GM12892 (cell line): ENCODE data around the gene CYP2A6.
"Not testable (repeated sequence)": the region's sequence is repeated elsewhere in the genome, so short reads cannot be mapped to it uniquely, and the experiment has no call there.

Source experiments
- POLR2A ChIP-seq: IDR thresholded peaks from 2 replicates; pipeline ENCODE4 v1.6.1; 2011; ENCODE audit warnings: low read depth, low read length, control low read depth
- POLR2AphosphoS5 ChIP-seq: IDR thresholded peaks from 2 replicates; pipeline ENCODE4 v1.6.1; 2011; ENCODE audit warnings: low read depth, low read length, control low read depth
- TAF1 ChIP-seq: IDR thresholded peaks from 2 replicates; pipeline ENCODE4 v1.6.1; 2011; ENCODE audit warnings: low read depth, mild to moderate bottlenecking, control low read depth, low read length, borderline replicate concordance

DNA sequence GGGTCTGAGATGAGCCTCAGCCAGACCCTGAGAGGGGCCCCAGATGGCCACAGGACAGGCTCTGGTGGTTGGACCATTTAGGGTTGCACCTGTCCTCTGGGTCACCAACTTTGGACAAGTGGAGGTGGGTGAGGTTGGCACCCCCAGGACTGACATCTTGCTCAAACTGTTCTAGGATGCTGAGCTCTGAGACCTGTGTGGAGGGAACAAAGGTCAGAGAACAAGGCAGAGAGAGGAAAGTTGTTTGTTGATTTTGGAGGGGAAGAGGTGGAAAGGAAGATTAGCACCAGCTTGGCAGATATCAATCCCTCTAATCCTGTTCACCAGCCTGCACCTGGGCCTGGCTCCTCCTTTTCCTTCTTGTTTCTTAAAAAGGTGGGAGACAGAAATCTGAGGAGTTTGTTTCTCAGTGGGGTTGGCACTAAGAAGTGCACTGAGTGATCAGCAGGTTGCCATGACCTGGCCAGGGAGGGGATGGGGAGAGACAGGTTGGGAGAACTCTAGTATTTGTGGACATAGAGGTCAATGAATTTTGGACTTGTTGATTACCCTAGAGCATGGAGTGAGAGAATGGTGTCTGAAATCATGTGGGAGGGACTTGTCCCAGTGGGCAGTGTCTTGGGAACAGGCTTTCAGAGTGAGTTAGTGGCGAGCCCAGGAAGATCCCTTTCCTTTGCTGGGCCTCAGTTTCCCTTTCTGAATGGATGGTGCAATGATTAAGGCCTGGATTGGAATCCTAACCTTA is 34.1 kb upstream of the CYP2A6 start:
- TF ChIP-seq POLR2AphosphoS5, POLR2A, TAF1: not testable (repeated sequence)
